Neural progenitor cell (in vitro differentiated cells): ENCODE measurements around the gene C12orf56. TPM values are rescaled to one million over a fixed set of nuclear protein-coding genes. Genes with fewer than 3 reads are reported as not detected.
"Not testable (repeated sequence)": the region's sequence is repeated elsewhere in the genome, so short reads cannot be mapped to it uniquely, and the experiment has no call there.

Experiments
- DNase-seq: peaks from one replicate; pipeline ENCODE4 v3.0.0-alpha.2; 2016; ENCODE audit warnings: low spot score
- H2AFZ ChIP-seq: fragments of 200-600 bp; sonication (generic); replicated peaks from 2 replicates; pipeline ENCODE4 v1.6.1; 2016; ENCODE audit warnings: antibody characterized with exemption
- H3F3A ChIP-seq: fragments of 200-600 bp; sonication (generic); 2 replicates; pipeline ENCODE4 v1.6.1; 2016; ENCODE audit warnings: antibody characterized with exemption, low read depth
- H3K27ac ChIP-seq: fragments of 200-600 bp; sonication (generic); 2 replicates; pipeline ENCODE4 v1.5.1; 2016; ENCODE audit warnings: mild to moderate bottlenecking
- H3K27me3 ChIP-seq: fragments of 200-600 bp; sonication (generic); 2 replicates; pipeline ENCODE4 v1.6.1; 2016; ENCODE audit warnings: mild to moderate bottlenecking, moderate library complexity
- H3K36me3 ChIP-seq: fragments of 200-600 bp; sonication (generic); 2 replicates; pipeline ENCODE4 v1.5.1; 2016
- H3K4me1 ChIP-seq: fragments of 200-600 bp; sonication (generic); 2 replicates; pipeline ENCODE4 v1.6.1; 2016; ENCODE audit warnings: mixed run types
- H3K4me2 ChIP-seq: fragments of 200-600 bp; sonication (generic); 2 replicates; pipeline ENCODE4 v1.6.1; 2016
- H3K4me3 ChIP-seq: fragments of 200-600 bp; sonication (generic); 2 replicates; pipeline ENCODE4 v1.5.1; 2016
- H3K79me2 ChIP-seq: fragments of 200-600 bp; sonication (generic); 2 replicates; pipeline ENCODE4 v1.6.1; 2016; ENCODE audit warnings: low read depth
- H3K9ac ChIP-seq: fragments of 200-600 bp; sonication (generic); 2 replicates; pipeline ENCODE4 v1.6.1; 2016
- H3K9me3 ChIP-seq: fragments of 200-600 bp; sonication (generic); 2 replicates; pipeline ENCODE4 v1.5.1; 2016; ENCODE audit warnings: low read depth
- H4K20me1 ChIP-seq: fragments of 200-600 bp; sonication (generic); 2 replicates; pipeline ENCODE4 v1.6.1; 2016; ENCODE audit warnings: low read depth
- H3K27ac Mint-ChIP-seq: 3 replicates; pipeline ENCODE4 v1.8.0; 2021; ENCODE audit warnings: mixed read lengths
- H3K27me3 Mint-ChIP-seq: 2 replicates; pipeline ENCODE4 v1.8.0; 2022; ENCODE audit warnings: low read depth, mild to moderate bottlenecking, inconsistent platforms, moderate library complexity, mixed read lengths; ENCODE audit not compliant: insufficient read depth
- H3K36me3 Mint-ChIP-seq: 3 replicates; pipeline ENCODE4 v1.8.0; 2021; ENCODE audit warnings: mixed read lengths
- H3K4me1 Mint-ChIP-seq: 3 replicates; pipeline ENCODE4 v1.8.0; 2021; ENCODE audit warnings: mixed read lengths
- H3K4me3 Mint-ChIP-seq: 3 replicates; pipeline ENCODE4 v1.8.0; 2021; ENCODE audit warnings: mild to moderate bottlenecking, moderate library complexity, mixed read lengths
- H3K9me3 Mint-ChIP-seq: 3 replicates; pipeline ENCODE4 v1.8.0; 2020; ENCODE audit warnings: mixed read lengths
- CTCF ChIP-seq: fragments of 200-600 bp; sonication (generic); IDR thresholded peaks from 2 replicates; pipeline ENCODE4 v1.5.1; 2017; ENCODE audit warnings: antibody characterized with exemption, mild to moderate bottlenecking
- EZH2 ChIP-seq: fragments of 200-600 bp; sonication (generic); IDR thresholded peaks from 2 replicates; pipeline ENCODE4 v1.6.1; 2017; ENCODE audit warnings: antibody characterized with exemption, mild to moderate bottlenecking, moderate library complexity
- EZH2phosphoT487 ChIP-seq: fragments of 200-600 bp; sonication (generic); IDR thresholded peaks from 2 replicates; pipeline ENCODE4 v1.6.1; 2017; ENCODE audit warnings: antibody characterized with exemption
- total RNA-seq: library from RNA; depleted of rRNA; stranded (reverse); fragments of >200 nt; gene quantifications from 2 replicates; pipeline ENCODE4 v1.2.3, GENCODE V29; 2015; ENCODE audit warnings: low replicate concordance

The C12orf56 gene
- total RNA-seq, 1 donor from 2014 or later = 4.2 TPM

GRCh38 chr12:64335886-64336466, 54.6 kb downstream of the C12orf56 start:
- Histone ChIP-seq H3K27ac (no peak overlapping the region), H4K20me1 (no peaks in the 10 kb centered on the region), H3K79me2 (no peaks in the 10 kb centered on the region), H3K9me3 (no peaks in the 10 kb centered on the region), H3F3A (no peaks in the 10 kb centered on the region), H3K27me3 (no peaks in the 10 kb centered on the region), H3K36me3 (no peaks in the 10 kb centered on the region), H2AFZ (no peak overlapping the region), H3K9ac (no peak overlapping the region), H3K4me2 (no peak overlapping the region), H3K4me3 (no peak overlapping the region), H3K4me1 (no peaks in the 10 kb centered on the region)
- Mint-ChIP-seq H3K27ac (no peak overlapping the region), H3K36me3 (no peaks in the 10 kb centered on the region), H3K9me3 (no peaks in the 10 kb centered on the region), H3K4me1 (no peaks in the 10 kb centered on the region), H3K27me3 (peaks cover 7% of the 10 kb centered on the region), H3K4me3 (no peak overlapping the region)
- TF ChIP-seq EZH2 (no peak), EZH2phosphoT487 (no peak), CTCF (no peak)
- DNase-seq = no peak

- Histone ChIP-seq H3F3A (no peaks in the 10 kb centered on the region), H3K27me3 (no peaks in the 10 kb centered on the region), H3K4me1 (no peaks in the 10 kb centered on the region), H3K36me3 (no peaks in the 10 kb centered on the region), H3K4me2 (no peak overlapping the region), H3K27ac (no peak overlapping the region), H3K9me3 (no peaks in the 10 kb centered on the region), H3K79me2 (no peaks in the 10 kb centered on the region), H4K20me1 (no peaks in the 10 kb centered on the region), H2AFZ (no peak overlapping the region), H3K9ac (no peak overlapping the region), H3K4me3 (no peak overlapping the region)
- TF ChIP-seq CTCF (no peak), EZH2 (no peak), EZH2phosphoT487 (no peak)
- Mint-ChIP-seq H3K27ac (no peak overlapping the region), H3K4me3 (no peak overlapping the region), H3K9me3 (no peaks in the 10 kb centered on the region), H3K27me3 (peaks cover 3% of the 10 kb centered on the region), H3K4me1 (peaks cover 3% of the 10 kb centered on the region), H3K36me3 (no peaks in the 10 kb centered on the region)
- DNase-seq = no peak
These were observed 57.6 kb downstream of the C12orf56 start for GRCh38 chr12:64332938-64333337.

GRCh38 chr12:64332296-64332695, 58.3 kb downstream of the C12orf56 start:
- DNase-seq = no peak
- H3K79me2 ChIP-seq = no peaks in the 10 kb centered on the region
- H3K9ac ChIP-seq = no peak overlapping the region
- Mint-ChIP-seq H3K27me3 (peaks cover 2% of the 10 kb centered on the region), H3K9me3 (no peaks in the 10 kb centered on the region), H3K4me3 (no peak overlapping the region), H3K27ac (no peak overlapping the region), H3K4me1 (peaks cover 3% of the 10 kb centered on the region), H3K36me3 (no peaks in the 10 kb centered on the region)
- H3K27ac ChIP-seq = no peak overlapping the region
- no peak overlapping the region for H2AFZ ChIP-seq
- TF ChIP-seq EZH2 (no peak), CTCF (no peak), EZH2phosphoT487 (no peak)
- no peak overlapping the region for H3K4me2 ChIP-seq
- no peaks in the 10 kb centered on the region for H4K20me1 ChIP-seq
- H3K4me3 ChIP-seq = no peak overlapping the region
- H3F3A ChIP-seq = no peaks in the 10 kb centered on the region
- H3K27me3 ChIP-seq = no peaks in the 10 kb centered on the region
- H3K4me1 ChIP-seq = no peaks in the 10 kb centered on the region
- no peaks in the 10 kb centered on the region for H3K36me3 ChIP-seq
- no peaks in the 10 kb centered on the region for H3K9me3 ChIP-seq

- H3K4me3 Mint-ChIP-seq, H3K4me2 ChIP-seq, H4K20me1 ChIP-seq, DNase-seq, H3F3A ChIP-seq, H3K9me3 Mint-ChIP-seq, H3K36me3 ChIP-seq, H3K27ac ChIP-seq, H3K9me3 ChIP-seq, H2AFZ ChIP-seq, H3K27me3 Mint-ChIP-seq, H3K27ac Mint-ChIP-seq, H3K4me1 Mint-ChIP-seq, H3K36me3 Mint-ChIP-seq, H3K4me1 ChIP-seq, H3K79me2 ChIP-seq, H3K27me3 ChIP-seq, H3K4me3 ChIP-seq, H3K9ac ChIP-seq: not testable (repeated sequence)
These were observed 61.4 kb downstream of the C12orf56 start for GRCh38 chr12:64329031-64329710.
